GM10266 (cell line): ENCODE measurements around the gene S100A8.
"Not testable (repeated sequence)": the region's sequence is repeated elsewhere in the genome, so short reads cannot be mapped to it uniquely, and the experiment has no call there.

Source experiments
- DNase-seq: peaks from one replicate; pipeline ENCODE4 v3.0.0; 2012; ENCODE audit errors: extremely low spot score
- CTCF ChIP-seq: IDR thresholded peaks from 2 replicates; pipeline ENCODE4 v1.5.1; 2012; ENCODE audit warnings: mild to moderate bottlenecking, low read depth; ENCODE audit not compliant: control insufficient read depth, insufficient read depth; ENCODE audit errors: missing control alignments

Gene S100A8

DNA sequence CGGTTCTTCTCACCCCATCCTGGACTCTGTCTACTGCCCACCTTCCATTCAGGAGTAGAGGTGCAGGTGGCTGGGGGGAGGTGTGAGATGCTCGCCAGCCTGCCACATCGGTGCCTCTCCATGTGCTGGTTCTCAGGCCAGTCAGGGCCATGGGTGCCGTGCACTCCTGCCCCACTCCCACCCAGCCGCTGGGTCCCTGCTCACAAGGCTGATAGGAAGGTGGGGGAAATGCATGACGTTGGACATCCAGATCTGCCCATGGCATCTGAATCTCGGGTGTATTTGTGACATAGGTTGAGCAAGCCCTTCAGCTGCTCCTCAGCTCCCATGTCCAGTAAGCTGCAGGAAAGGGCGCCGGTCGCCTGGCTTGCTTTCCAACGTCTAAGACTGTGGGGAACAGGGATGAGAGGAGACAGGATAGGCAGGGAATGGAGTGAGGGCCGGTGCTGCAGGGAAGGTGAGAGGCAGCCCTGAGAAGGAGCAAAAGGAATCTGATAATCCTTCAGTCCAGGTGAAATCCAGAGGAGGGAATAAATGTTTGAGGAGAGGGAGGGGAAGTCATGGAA lies 37.3 kb upstream of the S100A8 start:
- TF ChIP-seq CTCF = no peak
- no peak for DNase-seq

GRCh38 chr1:153426809-153427208 lies 35.9 kb upstream of the S100A8 start:
- DNase-seq = no peak
- TF ChIP-seq CTCF = no peak

- DNase-seq = peak; percentile 54
- TF ChIP-seq CTCF = no peak
Measured at GRCh38 chr1:153422450-153423068, 31.7 kb upstream of the S100A8 start.

DNA sequence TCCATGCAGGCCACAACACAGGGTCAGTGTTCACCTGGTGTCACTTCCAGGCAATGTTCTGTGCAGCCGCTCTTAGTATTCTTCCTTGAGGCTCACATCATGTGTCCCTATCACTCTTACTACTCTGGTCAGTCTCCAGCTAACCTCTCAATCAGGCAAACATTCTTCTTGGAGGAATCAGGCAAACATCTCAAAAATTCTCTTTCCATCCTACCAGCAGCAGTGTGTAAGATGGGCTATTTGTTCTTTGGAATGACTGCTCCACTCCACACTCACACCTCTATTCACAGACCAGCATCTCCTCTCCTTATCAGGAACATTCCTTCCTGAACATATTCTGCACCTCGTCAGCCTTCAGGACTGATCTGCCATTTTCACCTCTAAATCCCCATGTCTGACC lies 29.4 kb upstream of the S100A8 start:
- no peak for TF ChIP-seq CTCF
- no peak for DNase-seq

DNA sequence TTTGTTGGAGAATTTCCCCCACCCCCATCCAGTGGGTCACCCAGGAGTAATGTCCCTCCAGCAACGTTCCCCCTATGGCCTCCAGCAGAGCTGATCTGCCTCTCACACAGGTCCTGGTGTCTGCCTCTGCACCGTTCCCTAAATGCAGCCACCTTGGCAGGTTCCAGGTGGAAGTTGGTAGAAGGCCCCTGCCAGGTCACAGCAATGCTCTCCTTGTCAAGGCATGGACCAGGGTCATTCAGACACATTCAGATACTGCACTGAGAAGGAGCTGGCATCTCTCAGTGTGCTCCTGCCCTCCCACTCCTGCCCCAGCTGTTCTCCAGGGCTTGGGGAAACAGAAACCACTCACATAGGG lies 28.5 kb upstream of the S100A8 start:
- not testable (repeated sequence) for DNase-seq

DNA sequence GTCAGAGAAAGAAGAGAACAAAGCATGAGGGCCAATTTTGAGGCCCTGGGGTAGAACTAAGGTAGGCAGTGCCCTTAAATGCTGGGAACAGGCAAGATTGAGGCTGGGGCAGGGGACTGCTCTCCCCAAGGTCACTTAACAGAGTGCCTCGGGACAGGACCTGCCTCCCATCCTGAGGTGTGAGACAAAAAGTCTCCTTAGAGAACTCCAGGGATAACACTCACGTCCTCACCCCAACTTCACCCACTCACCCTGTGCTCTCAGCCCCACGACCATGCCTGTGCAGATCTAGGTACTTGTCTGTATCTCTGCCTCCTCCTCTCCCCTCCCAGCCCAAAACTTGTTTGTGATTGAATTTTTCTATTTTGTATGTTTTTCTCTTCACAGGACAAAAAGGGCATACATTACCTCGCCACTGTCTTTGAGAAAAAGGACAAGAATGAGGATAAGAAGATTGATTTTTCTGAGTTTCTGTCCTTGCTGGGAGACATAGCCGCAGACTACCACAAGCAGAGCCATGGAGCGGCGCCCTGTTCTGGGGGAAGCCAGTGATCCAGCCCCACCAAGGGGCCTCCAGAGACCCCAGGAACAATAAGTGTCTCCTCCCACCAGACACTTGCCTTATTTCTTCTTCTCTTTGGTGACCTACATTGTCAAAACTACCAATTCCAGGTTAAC lies 28.0 kb upstream of the S100A8 start:
- DNase-seq = not testable (repeated sequence)

- DNase-seq = no peak
- TF ChIP-seq CTCF = no peak
Measured at GRCh38 chr1:153417136-153417888, 26.4 kb upstream of the S100A8 start.

GRCh38 chr1:153415850-153416570 lies 25.1 kb upstream of the S100A8 start, which contains the start of gene S100A7A:
TSS of gene S100A7A (plus strand) at chr1:153416520. CDS start at chr1:153418083, 1,563 bp downstream.
- TF ChIP-seq CTCF = no peak
- no peak for DNase-seq

DNA sequence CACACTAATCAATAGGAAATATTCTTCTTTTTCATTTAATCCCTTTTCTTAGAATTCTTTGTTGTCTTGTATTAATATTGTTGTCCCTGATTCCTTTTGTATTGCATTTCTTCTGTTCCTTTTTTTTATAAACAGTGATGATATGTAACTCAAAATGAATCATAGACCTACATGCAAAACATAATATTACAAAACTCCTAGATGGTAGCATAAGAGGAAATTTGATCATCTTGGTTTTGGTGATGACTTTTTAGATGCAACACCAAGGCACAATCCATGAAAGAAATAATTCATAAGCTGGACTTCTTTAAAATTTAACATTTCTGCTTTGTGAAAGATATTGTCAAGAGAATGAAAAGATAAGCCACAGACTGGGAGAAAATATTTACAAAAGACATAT lies 23.1 kb upstream of the S100A8 start:
- DNase-seq = not testable (repeated sequence)

DNA sequence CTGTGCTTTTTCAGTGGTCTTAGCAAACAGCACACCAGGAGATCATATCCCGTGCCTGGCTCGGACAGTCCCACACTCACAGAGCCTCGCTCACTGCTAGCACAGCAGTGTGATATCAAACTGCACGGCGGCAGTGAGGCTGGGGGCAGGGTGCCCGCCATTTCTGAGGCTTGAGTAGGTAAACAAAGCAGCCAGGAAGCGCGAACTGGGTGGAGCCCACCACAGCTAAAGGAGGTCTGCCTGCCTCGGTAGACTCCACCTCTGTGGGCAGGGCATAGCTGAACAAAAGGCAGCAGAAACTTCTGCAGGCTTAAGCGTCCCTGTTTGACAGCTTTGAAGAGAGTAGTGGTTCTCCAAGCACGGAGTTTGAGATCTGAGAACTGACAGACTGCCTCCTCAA lies 16.4 kb upstream of the S100A8 start:
- not testable (repeated sequence) for DNase-seq

DNA sequence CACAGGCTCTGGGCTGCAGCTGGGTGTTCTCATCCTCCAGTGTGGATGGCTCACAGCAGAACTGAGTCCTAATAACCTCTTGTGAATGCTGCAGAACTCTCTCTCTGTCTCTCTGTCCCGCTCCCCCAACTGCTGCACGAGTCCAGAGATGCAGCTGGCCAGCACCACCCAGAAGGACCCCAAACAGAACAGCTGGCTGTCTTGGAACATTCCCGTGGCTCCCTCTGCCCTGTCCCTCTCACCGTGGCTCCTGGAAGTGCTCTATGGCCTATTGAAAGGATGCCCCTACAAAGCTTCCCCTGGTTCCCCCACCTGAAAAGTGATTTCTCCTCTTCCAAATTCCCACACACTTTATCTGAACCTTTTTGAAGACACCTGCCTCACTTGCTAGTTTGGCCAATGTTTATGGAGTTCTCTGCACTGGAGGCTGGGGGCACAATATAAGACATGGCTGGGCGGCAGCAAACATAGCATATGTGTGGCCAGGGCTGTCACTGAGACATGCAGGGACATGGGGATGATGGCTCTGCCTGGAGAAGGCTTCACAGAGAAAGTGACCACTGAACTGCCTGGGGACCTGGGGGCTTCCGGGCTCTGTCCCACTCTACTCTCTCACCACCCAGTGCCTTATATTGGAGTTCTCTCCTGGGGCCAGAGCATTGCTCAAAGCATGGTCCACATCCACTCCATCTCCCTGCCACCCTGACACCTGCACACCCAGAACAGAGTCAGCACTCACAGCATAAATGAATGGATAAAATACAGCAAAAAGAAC lies 15.1 kb upstream of the S100A8 start:
- not testable (repeated sequence) for DNase-seq
